Fibroblast of the aortic adventitia (primary cell): ENCODE measurements around the gene MRPS14. TPM values are rescaled to one million over a fixed set of nuclear protein-coding genes. Genes with fewer than 3 reads are reported as not detected.
"Not testable (repeated sequence)": the region's sequence is repeated elsewhere in the genome, so short reads cannot be mapped to it uniquely, and the experiment has no call there.

ENCODE experiments used
- DNase-seq: peaks from one replicate; pipeline ENCODE4 v3.0.0-alpha.2; 2010; ENCODE audit warnings: low read depth
- H3K4me3 ChIP-seq: 2 replicates; pipeline ENCODE4 v1.5.1; 2011; ENCODE audit warnings: low read depth, mild to moderate bottlenecking, control low read depth, low read length, moderate library complexity
- CTCF ChIP-seq: IDR thresholded peaks from 2 replicates; pipeline ENCODE4 v1.5.1; 2011; ENCODE audit warnings: mild to moderate bottlenecking, low read length, control low read depth, inconsistent platforms; ENCODE audit not compliant: insufficient read depth
- total RNA-seq: library from RNA; depleted of rRNA; stranded (reverse); fragments of >200 nt; gene quantifications from 2 replicates; pipeline ENCODE4 v1.2.3, GENCODE V29; 2012; ENCODE audit warnings: low replicate concordance

Gene MRPS14
- total RNA-seq, 1 donor: 29.5 TPM

DNA sequence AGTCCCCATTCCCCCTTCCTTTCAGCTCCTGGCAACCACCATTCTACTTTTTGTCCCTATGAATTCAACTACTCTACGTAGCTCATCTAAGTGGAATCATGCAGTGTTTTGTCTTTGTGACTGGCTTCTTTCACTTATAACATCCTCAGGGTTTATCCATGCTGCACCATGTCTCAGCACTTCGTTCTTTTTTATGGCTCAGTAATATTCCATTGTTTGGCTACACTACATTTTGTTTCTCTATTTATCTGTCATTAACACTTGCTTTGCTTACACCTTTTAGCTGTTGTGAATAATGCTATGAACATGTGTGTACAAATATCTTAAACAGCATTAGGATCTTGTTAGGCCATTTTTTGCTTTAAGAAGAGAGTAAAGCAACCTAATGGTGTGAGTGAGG lies 1.5 kb upstream of the MRPS14 start:
- DNase-seq: no peak
- H3K4me3 ChIP-seq: no peak overlapping the region
- no peak for TF ChIP-seq CTCF

DNA sequence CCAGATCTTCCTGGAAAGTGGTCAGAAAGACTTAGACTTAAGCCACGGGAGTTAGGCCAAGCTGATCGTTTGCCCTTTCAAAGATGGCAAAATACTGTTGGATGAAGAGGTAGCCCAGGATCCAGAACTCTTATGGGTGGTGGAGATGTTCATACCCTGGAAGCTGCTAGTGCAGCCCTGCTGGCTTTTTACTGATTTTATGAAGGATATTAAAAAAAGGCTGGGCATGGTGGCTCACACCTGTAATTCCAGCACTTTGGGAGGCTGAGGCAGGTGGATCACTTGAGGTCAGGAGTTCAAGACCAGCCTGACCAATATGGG lies 657 bp upstream of the MRPS14 start:
- H3K4me3 ChIP-seq: peak overlapping the region; percentile 99
- not testable (repeated sequence) for DNase-seq

GRCh38 chr1:175019524-175019923 lies 3.7 kb downstream of the MRPS14 start:
- no peak overlapping the region for H3K4me3 ChIP-seq
- DNase-seq: no peak
- no peak for TF ChIP-seq CTCF

DNA sequence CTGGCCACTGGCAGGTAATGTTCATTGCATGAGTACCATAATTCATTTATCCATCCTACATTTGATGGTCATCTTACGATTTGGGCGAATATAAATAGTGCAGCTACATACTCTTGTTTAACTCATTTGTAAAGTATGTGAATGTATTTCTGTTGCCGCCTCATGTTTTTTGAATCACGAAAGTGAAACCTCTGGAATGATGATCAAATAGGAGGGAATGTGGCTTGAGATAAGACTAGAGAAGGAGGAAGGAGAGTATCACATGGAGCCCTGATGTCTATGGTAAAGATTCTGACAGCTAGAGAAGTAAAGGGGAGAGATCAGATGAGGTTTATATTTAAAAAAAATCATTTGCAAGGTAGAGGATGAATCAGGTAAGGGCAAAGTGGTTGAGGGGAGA lies 8.0 kb downstream of the MRPS14 start:
- peak; percentile 82 for DNase-seq
- no peak overlapping the region for H3K4me3 ChIP-seq
- no peak for TF ChIP-seq CTCF

DNA sequence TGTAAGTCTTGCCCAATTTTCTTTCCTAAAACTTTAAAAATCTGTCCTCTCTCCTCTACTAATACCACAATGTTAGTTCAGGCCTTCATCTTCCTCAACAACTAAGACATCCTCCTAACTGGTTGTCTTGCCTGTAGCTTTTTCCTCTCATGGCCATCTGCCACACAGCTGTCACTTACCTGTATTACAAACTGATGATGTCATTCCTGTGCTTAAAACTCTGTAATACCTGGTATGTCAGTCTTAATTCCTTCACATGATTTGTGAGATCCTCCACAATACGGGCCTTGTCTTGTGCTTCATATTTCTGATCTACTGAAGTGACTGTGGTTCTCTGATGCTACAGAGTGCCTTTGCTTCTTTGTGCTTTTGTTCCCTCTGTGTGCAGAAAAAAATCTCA lies 9.8 kb downstream of the MRPS14 start:
- DNase-seq: no peak
- no peak for TF ChIP-seq CTCF
- no peak overlapping the region for H3K4me3 ChIP-seq

GRCh38 chr1:175009532-175009931 lies 13.7 kb downstream of the MRPS14 start:
- DNase-seq: no peak
- H3K4me3 ChIP-seq: no peak overlapping the region
- no peak for TF ChIP-seq CTCF

GRCh38 chr1:175005085-175005783 lies 18.0 kb downstream of the MRPS14 start:
- no peak for DNase-seq
- no peak overlapping the region for H3K4me3 ChIP-seq
- TF ChIP-seq CTCF: no peak
